Neuronal stem cell (in vitro differentiated cells): ENCODE results near the gene DCDC1.

ENCODE experiments used
- DNase-seq: peaks from one replicate; pipeline ENCODE4 v3.0.0-alpha.2; 2013; ENCODE audit warnings: low spot score
- H2AFZ ChIP-seq: one replicate; pipeline ENCODE4 v1.6.1; 2013; ENCODE audit warnings: mild to moderate bottlenecking, low read length, inconsistent platforms
- H2AK5ac ChIP-seq: 2 replicates; pipeline ENCODE4 v1.6.1; 2013; ENCODE audit warnings: low read depth, mild to moderate bottlenecking, inconsistent platforms, low read length, moderate library complexity, mixed read lengths
- H2BK120ac ChIP-seq: 2 replicates; pipeline ENCODE4 v1.6.1; 2013; ENCODE audit warnings: low read depth, mild to moderate bottlenecking, inconsistent platforms, low read length, moderate library complexity, mixed read lengths
- H2BK12ac ChIP-seq: one replicate; pipeline ENCODE4 v1.6.1; 2013; ENCODE audit warnings: low read length, inconsistent platforms
- H2BK15ac ChIP-seq: 2 replicates; pipeline ENCODE4 v1.6.1; 2013; ENCODE audit warnings: mild to moderate bottlenecking, low read length, inconsistent platforms, mixed read lengths
- H2BK5ac ChIP-seq: one replicate; pipeline ENCODE4 v1.6.1; 2013; ENCODE audit warnings: inconsistent platforms, mild to moderate bottlenecking, low read length, moderate library complexity
- H3K14ac ChIP-seq: one replicate; pipeline ENCODE4 v1.6.1; 2013; ENCODE audit warnings: low read length, inconsistent platforms
- H3K18ac ChIP-seq: 2 replicates; pipeline ENCODE4 v1.6.1; 2013; ENCODE audit warnings: low read length, inconsistent platforms
- H3K23ac ChIP-seq: 2 replicates; pipeline ENCODE4 v1.6.1; 2013; ENCODE audit warnings: low read depth, mild to moderate bottlenecking, mixed read lengths, low read length, inconsistent platforms; ENCODE audit not compliant: poor library complexity
- H3K27ac ChIP-seq: replicated peaks from 3 replicates; pipeline ENCODE4 v1.5.1; 2013; ENCODE audit warnings: low read length, inconsistent platforms
- H3K27me3 ChIP-seq, 3 experiments: 2 replicates each; pipeline ENCODE4 v1.6.1; 2013; ENCODE audit warnings: low read length in 3 of 3, mild to moderate bottlenecking in 2 of 3, inconsistent platforms in 1 of 3, low read depth in 1 of 3, mixed read lengths in 1 of 3, moderate library complexity in 1 of 3; ENCODE audit not compliant: control insufficient read depth in 3 of 3, insufficient read depth in 3 of 3
- H3K36me3 ChIP-seq, 2 donors: replicated peaks in 1 of 2; 2 replicates each; pipeline ENCODE4 v1.6.1; 2013; ENCODE audit warnings: low read length in 2 of 2; ENCODE audit not compliant: control insufficient read depth in 2 of 2, insufficient read depth in 2 of 2
- H3K4ac ChIP-seq: 2 replicates; pipeline ENCODE4 v1.6.1; 2013; ENCODE audit warnings: inconsistent platforms, mild to moderate bottlenecking, low read length, moderate library complexity
- H3K4me1 ChIP-seq, 2 donors: 1 replicate in 1 of 2; 2 replicates in 1 of 2; pipeline ENCODE4 v1.6.1; 2013; ENCODE audit warnings: low read length in 2 of 2, low read depth in 1 of 2; ENCODE audit not compliant: control insufficient read depth in 2 of 2, insufficient read depth in 1 of 2
- H3K4me2 ChIP-seq: one replicate; pipeline ENCODE4 v1.6.1; 2013; ENCODE audit warnings: mild to moderate bottlenecking, low read length, inconsistent platforms; ENCODE audit not compliant: insufficient read depth, poor library complexity, severe bottlenecking
- H3K4me3 ChIP-seq, 2 donors: 2 replicates each; pipeline ENCODE4 v1.5.1; 2013; ENCODE audit warnings: low read length in 2 of 2, mild to moderate bottlenecking in 2 of 2, inconsistent platforms in 1 of 2, moderate library complexity in 1 of 2
- H3K79me1 ChIP-seq: one replicate; pipeline ENCODE4 v1.6.1; 2013; ENCODE audit warnings: low read depth, mild to moderate bottlenecking, inconsistent platforms, low read length, moderate library complexity
- H3K9ac ChIP-seq: one replicate; pipeline ENCODE4 v1.6.1; 2013; ENCODE audit warnings: mild to moderate bottlenecking, low read depth, low read length, inconsistent platforms; ENCODE audit not compliant: poor library complexity
- H3K9me3 ChIP-seq, 2 donors: replicated peaks in 1 of 2; 2 replicates each; pipeline versions ENCODE3 to v1.6.1; 2013; ENCODE audit warnings: low read length in 2 of 2, mild to moderate bottlenecking in 2 of 2, inconsistent platforms in 1 of 2, low read depth in 1 of 2, mixed read lengths in 1 of 2, moderate library complexity in 1 of 2; ENCODE audit not compliant: control insufficient read depth in 2 of 2, insufficient read depth in 1 of 2
- H4K8ac ChIP-seq: one replicate; pipeline ENCODE4 v1.6.1; 2013; ENCODE audit warnings: low read depth, mild to moderate bottlenecking, inconsistent platforms, low read length, moderate library complexity
- H4K91ac ChIP-seq: one replicate; pipeline ENCODE4 v1.6.1; 2013; ENCODE audit warnings: low read length, low read depth, mild to moderate bottlenecking, inconsistent platforms; ENCODE audit not compliant: poor library complexity
- WGBS, 2 donors: extraction: QIAGEN DNeasy Blood & Tissue Kit; methylation state at CpG; one replicate each; pipeline ENCODE4 v1.1.7; 2013; ENCODE audit warnings: missing lambda C conversion rate in 2 of 2, mixed read lengths in 1 of 2; ENCODE audit not compliant: insufficient read length in 2 of 2, insufficient replicate concordance in 1 of 2; ENCODE audit errors: extremely low coverage in 2 of 2; 5-methylcytosine and 5-hydroxymethylcytosine counted together

Gene DCDC1

GRCh38 chr11:31404614-31405013, 35.1 kb upstream of the DCDC1 start:
- no peak overlapping the region for H2AK5ac ChIP-seq
- no peak overlapping the region for H3K4ac ChIP-seq
- no peak overlapping the region for H3K27ac ChIP-seq
- H3K27me3 ChIP-seq, result no peaks in the 10 kb centered on the region
- H2BK120ac ChIP-seq, result no peak overlapping the region
- no peak overlapping the region for H2BK5ac ChIP-seq
- no peak overlapping the region for H3K23ac ChIP-seq
- H3K14ac ChIP-seq, result no peak overlapping the region
- no peak overlapping the region for H3K18ac ChIP-seq
- H2AFZ ChIP-seq, result no peak overlapping the region
- no peak for DNase-seq
- H3K4me3 ChIP-seq, result no peak overlapping the region
- no peak overlapping the region for H2BK12ac ChIP-seq
- H4K8ac ChIP-seq, result no peak overlapping the region
- H3K79me1 ChIP-seq, result no peaks in the 10 kb centered on the region
- peaks cover 0 to 11% of the 10 kb centered on the region in 2 donors for H3K36me3 ChIP-seq
- no peak overlapping the region for H3K4me2 ChIP-seq
- H2BK15ac ChIP-seq, result no peak overlapping the region
- H3K9ac ChIP-seq, result no peak overlapping the region
- H4K91ac ChIP-seq, result no peak overlapping the region
- peaks cover 0 to 7% of the 10 kb centered on the region in 2 donors for H3K9me3 ChIP-seq
- H3K4me1 ChIP-seq, result no peaks in the 10 kb centered on the region

GRCh38 chr11:31397239-31397834, 27.8 kb upstream of the DCDC1 start:
- Histone ChIP-seq H3K36me3 (peaks cover 7 to 41% of the 10 kb centered on the region in 2 donors), H3K9ac (no peak overlapping the region), H4K91ac (no peak overlapping the region), H2BK120ac (no peak overlapping the region), H3K27ac (no peak overlapping the region), H3K9me3 (peaks cover 11 to 25% of the 10 kb centered on the region in 2 donors), H2BK15ac (no peak overlapping the region), H2AFZ (no peak overlapping the region), H2BK12ac (no peak overlapping the region), H3K18ac (no peak overlapping the region), H3K4me3 (no peak overlapping the region), H3K79me1 (no peaks in the 10 kb centered on the region), H3K27me3 (no peaks in the 10 kb centered on the region), H3K4ac (no peak overlapping the region), H3K23ac (no peak overlapping the region), H2AK5ac (no peak overlapping the region), H4K8ac (no peak overlapping the region), H3K4me1 (no peaks in the 10 kb centered on the region), H3K14ac (no peak overlapping the region), H3K4me2 (no peak overlapping the region), H2BK5ac (no peak overlapping the region)
- WGBS, 2 donors, result no CpG with 5 or more reads among the region's 5 CpGs
- DNase-seq, result no peak

- Histone ChIP-seq H3K14ac (no peak overlapping the region), H3K4me1 (no peaks in the 10 kb centered on the region), H3K9me3 (peaks cover 4 to 28% of the 10 kb centered on the region in 2 donors), H2BK12ac (no peak overlapping the region), H3K4me2 (no peak overlapping the region), H2BK15ac (no peak overlapping the region), H3K9ac (no peak overlapping the region), H3K4me3 (no peak overlapping the region), H4K91ac (no peak overlapping the region), H3K4ac (no peak overlapping the region), H3K23ac (no peak overlapping the region), H3K36me3 (peaks cover 5 to 23% of the 10 kb centered on the region in 2 donors), H2BK120ac (no peak overlapping the region), H3K27ac (no peak overlapping the region), H2AK5ac (no peak overlapping the region), H2AFZ (no peak overlapping the region), H3K79me1 (no peaks in the 10 kb centered on the region), H3K18ac (no peak overlapping the region), H2BK5ac (no peak overlapping the region), H3K27me3 (no peaks in the 10 kb centered on the region), H4K8ac (no peak overlapping the region)
- WGBS, 2 donors, result no CpG with 5 or more reads among the region's 2 CpGs
- DNase-seq, result no peak
Measured at GRCh38 chr11:31387379-31387778, 17.8 kb upstream of the DCDC1 start.

- Histone ChIP-seq H3K4me3 (no peak overlapping the region), H3K27me3 (no peaks in the 10 kb centered on the region), H3K18ac (no peak overlapping the region), H2BK12ac (no peak overlapping the region), H4K91ac (no peak overlapping the region), H3K4ac (no peak overlapping the region), H3K23ac (no peak overlapping the region), H2AK5ac (no peak overlapping the region), H2AFZ (no peak overlapping the region), H3K79me1 (no peaks in the 10 kb centered on the region), H2BK15ac (no peak overlapping the region), H3K9ac (no peak overlapping the region), H3K4me2 (no peak overlapping the region), H3K36me3 (peaks cover 7 to 33% of the 10 kb centered on the region in 2 donors), H3K14ac (no peak overlapping the region), H2BK120ac (no peak overlapping the region), H3K27ac (no peak overlapping the region), H3K9me3 (peaks cover 4 to 21% of the 10 kb centered on the region in 2 donors), H3K4me1 (no peaks in the 10 kb centered on the region), H4K8ac (no peak overlapping the region), H2BK5ac (no peak overlapping the region)
- DNase-seq, result no peak
- WGBS, 2 donors, result no CpG with 5 or more reads among the region's 1 CpG
Measured at GRCh38 chr11:31383116-31383515, 13.6 kb upstream of the DCDC1 start.
